GM19025 (cell line): ENCODE data around the gene DHODH.
A peak's percentile ranks its signal among the peaks of the same experiment; 100 is the strongest.
"Not testable (repeated sequence)": the region's sequence is repeated elsewhere in the genome, so short reads cannot be mapped to it uniquely, and the experiment has no call there.

Experiments
- ATAC-seq: cut with Tn5 transposase; IDR thresholded peaks from one replicate; pipeline ENCODE4 v1.9.1; 2021; ENCODE audit warnings: mild to moderate bottlenecking, low read depth, moderate library complexity; ENCODE audit not compliant: unreplicated experiment

Gene DHODH

GRCh38 chr16:72008424-72009216 is at the start of gene DHODH:
DHODH (plus strand) TSS chr16:72008744; CDS start chr16:72008765, 21 bp downstream.
- peak; percentile 99 for ATAC-seq

DNA sequence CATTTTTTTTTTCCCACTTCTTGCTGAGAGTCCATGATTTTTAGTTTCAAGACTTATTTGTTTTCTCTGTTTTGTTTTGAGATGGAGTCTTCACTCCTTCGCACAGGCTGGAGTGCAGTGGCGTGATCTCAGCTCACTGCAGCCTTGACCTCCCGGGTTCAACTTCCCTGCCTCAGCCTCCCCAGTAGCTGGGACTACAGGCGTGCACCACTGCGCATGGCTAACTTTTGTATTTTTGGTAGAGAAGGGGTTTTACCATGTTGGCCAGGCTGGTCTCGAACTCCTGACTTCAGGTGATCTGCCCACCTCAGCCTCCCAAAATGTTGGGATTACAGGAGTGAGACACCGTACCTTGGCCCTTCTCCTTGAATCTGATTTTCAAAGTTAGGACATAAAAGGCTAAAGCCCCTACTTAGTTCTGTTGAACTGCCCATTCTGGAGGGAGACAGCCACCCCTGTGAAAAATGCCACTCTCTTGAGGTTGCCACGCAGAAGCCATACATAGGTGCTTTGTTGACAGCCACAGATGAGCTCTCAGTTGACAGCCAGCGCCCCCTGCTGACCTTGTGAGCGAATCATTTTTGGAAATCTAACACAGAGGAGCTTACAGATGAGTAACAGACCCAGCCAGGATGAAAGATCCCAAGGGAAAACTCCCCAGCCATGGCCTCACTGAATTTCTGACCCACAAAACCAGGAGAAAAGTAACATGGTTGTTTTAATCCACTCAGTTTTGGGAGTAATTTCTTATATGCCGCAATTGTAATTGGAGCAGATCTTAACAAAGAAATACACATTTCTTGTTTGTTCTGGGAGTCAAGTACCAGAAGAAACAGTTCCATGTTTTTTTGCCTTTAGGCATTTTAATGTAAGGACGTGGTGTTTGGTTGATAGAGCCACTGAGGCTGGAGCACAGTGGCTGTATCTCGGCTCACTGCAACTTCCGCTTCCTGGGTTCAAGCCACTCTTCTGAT is 47.2 kb upstream of the DHODH start:
- ATAC-seq, result no peak

GRCh38 chr16:71963125-71963875 is 45.2 kb upstream of the DHODH start:
- no peak for ATAC-seq

GRCh38 chr16:71965223-71965622 is 43.3 kb upstream of the DHODH start:
- ATAC-seq, result no peak

DNA sequence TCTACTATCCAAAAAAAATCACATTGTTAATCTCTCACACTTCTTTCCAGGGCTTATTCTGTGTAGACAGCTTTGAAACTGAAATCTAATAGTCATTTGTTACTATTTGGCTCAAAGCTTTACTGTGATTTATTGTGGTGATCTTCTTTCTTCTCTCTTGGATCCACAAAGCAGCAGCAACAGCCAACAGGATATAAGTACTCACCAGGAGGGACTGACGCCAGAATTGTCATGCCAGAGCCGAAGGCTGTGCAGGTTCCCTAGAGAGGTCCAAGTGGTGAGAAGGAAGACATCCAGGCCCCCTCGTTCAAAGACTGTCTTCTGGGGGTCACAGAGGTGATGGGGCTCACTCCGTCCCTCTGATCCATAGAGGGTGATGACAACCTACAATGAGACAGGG is 41.6 kb upstream of the DHODH start:
- no peak for ATAC-seq

DNA sequence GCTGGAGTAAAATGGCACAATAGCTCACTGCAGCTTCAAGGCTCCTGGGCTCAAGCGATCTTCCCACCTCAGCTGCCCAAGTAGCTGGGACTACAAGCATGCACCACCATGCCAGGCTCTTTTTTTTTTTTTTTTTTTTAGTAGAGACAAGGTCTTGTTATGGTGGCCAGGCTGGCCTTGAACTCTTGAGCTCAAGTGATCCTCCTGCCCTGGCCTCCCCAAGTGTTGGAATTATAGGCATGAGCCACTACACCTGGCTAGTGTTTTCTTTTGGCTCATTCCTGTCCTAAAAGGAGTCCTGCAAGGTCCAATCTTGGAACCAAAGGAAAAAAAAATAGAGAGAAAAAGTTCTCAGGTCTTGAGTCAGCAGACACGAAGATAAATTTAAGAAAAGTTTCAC is 39.2 kb upstream of the DHODH start:
- ATAC-seq, result no peak

DNA sequence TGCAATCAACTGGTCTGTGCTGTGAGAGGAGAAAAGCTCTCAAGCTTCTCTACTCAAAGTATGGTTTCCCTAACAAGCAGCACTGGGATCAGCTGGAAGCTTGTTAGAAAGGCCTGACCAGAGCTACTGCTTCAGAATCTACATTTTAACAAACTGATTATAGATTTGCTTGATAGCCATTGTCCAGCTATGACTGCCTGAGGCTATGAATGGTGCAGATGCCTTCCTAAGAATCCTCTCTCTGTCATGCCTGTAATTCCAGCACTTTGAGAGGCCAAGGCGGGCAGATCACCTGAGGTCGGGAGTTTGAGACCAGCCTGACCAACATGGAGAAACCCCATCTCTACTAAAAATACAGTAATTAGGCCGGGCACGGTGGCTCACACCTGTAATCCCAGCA is 37.0 kb upstream of the DHODH start:
- ATAC-seq, result no peak

- ATAC-seq, result no peak
These were observed 36.2 kb upstream of the DHODH start for GRCh38 chr16:71972356-71972755.

- no peak for ATAC-seq
These were observed 35.5 kb upstream of the DHODH start for GRCh38 chr16:71973001-71973400.

DNA sequence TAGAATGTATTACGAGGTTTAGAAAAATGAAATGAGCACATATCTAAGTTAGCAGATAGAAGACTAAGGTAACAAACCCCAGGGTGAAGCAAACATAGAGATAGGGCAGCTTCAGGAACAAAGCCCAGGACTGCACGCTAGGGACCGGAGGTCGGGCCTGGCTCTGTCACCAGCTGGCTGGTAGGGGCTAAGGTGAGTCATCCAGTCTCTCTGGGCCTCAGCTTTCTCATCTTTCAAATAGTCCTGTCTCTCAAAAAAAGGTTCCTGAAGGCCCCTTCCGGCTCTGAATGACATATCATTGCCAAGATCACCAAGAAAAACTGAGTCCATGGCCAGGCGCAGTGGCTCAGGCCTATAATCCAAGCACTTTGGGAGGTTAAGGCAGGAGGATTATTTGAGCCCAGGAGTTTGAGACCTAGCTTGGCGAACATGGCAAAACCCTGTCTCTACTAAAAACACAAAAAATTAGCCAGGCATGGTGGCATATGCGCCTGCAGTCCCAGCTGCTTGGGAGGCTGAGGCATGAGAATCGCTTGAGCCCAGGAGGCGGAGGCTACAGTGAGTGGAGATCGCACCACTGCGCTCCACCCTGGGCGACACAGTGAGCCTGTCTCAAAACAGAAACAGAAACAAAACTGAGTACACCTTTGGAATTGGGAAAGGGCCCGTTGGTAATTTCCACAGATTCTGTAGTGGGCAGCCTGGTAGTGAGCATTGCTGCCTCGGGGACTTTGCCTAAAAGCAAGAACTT is 34.3 kb upstream of the DHODH start:
- ATAC-seq, result no peak

GRCh38 chr16:71985262-71985974 is 23.1 kb upstream of the DHODH start:
- no peak for ATAC-seq

DNA sequence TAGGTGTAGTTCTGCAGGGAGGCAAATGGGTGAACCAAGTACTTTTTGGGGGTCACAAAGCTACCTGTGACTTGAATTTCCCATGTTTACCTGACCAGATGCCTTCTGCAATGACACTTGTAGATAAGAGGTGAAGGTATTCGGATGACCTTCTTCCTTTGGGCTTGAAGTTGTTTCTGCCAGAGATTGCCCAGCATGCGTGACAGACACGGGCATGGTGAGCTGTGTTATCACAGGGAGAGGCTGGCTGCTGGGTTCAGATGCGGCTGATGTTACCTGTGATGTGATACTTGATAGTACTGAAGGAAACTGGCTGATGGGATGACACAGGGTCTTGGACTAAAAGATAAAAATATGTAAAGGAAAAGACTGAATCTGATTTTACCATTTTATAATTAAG is 22.4 kb upstream of the DHODH start:
- ATAC-seq, result no peak

- no peak for ATAC-seq
These were observed 13.5 kb upstream of the DHODH start for GRCh38 chr16:71995038-71995437.

DNA sequence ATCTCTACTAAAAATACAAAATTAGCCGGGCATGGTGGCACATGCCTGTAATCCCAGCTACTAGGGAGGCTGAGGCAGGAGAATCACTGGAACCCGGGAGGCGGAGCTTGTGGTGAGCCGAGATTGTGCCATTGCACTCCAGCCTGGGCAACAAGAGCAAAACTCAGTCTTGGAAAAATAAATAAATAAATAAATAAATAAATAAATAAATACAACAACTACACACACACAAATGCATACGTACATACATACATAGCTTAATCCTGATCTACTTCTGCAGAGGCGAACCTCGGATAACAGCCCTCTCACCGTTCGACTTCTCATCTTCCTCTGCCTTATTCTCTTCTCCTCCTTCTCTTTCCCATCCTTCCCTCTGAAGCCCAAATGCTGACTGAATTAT is 11.0 kb upstream of the DHODH start:
- ATAC-seq, result not testable (repeated sequence)

DNA sequence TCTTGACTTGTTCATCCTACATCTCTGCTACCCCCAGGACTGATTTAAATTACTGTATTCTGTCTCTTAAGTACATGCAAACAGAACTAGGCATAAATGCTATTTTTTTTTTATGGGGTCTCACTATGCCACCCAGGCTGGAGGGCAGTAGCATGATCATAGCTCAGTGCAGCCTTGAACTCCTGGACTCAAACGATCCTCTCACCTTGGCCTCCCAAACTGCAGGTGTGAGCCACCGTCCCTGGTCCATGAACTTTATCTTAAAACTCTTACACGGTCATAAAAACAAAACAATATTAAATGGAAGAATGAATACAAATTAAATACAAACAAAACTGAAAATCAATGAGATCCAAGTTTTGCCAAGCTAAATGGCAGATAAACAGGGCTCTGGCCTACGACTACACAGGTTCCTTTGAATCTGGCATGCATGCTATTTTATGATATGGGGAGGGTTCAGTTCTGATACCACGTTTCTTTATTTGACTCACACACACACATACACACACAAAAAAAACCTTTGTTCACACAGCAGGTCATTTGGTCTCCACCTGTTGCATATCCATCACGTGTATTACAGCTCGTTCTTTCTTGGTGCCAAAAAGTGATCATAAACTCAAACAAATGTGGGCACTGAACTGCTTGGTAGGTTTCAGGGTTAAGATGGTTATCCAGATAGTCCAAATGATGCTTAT is 7.2 kb upstream of the DHODH start:
- no peak for ATAC-seq

- ATAC-seq, result no peak
These were observed 5.9 kb upstream of the DHODH start for GRCh38 chr16:72002619-72003018.

DNA sequence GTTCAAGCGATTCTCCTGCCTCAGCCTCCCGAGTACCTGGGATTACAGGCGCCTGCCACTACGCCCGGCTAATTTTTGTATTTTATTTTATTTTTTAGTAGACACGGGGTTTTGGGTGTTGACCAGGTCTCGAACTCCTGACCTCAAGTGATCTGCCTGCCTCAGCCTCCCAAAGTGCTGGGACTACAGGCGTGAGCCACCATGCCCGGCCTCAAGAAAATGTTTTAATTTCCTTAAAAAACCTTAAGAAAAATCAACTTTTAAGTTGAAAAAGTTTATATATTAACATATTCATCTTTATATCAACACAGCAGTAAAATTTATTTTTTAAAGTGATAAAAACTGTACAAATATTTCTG is 500 bp upstream of the DHODH start:
- ATAC-seq, result not testable (repeated sequence)

- no peak for ATAC-seq
These were observed 1.2 kb downstream of the DHODH start for GRCh38 chr16:72009779-72010178.

DNA sequence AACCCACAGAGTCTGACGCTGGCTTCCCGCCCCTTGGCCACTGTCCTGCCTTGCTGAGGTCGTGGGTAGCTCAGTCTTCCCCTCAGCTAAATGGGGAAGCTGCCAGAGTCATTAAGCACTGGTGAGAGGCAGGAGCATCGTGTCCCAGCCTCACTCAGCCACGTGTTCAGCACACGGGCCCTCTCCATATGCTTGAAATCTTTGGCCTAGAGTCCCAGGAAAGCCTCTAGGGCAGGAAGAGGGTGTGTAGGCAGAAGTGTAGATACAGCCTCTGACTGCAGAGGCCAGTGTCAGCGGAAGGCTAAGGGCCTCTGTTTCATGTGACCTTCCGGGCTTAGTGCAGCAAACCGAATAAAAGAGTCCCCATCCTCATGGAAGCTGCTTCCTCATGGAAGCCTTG is 4.1 kb downstream of the DHODH start:
- ATAC-seq, result no peak
